Activated CD8-positive, alpha-beta memory T cell treated with anti-CD3 and anti-CD28 coated beads, Interleukin-2, amount 50 U/mL, for 48 hours (primary cell): Measurements from ENCODE around the gene FN3KRP.
A peak's percentile ranks its signal among the peaks of the same experiment; 100 is the strongest.

ENCODE experiments used
- DNase-seq: peaks from one replicate; pipeline ENCODE4 v3.0.0-alpha.2; 2020

Gene FN3KRP

DNA sequence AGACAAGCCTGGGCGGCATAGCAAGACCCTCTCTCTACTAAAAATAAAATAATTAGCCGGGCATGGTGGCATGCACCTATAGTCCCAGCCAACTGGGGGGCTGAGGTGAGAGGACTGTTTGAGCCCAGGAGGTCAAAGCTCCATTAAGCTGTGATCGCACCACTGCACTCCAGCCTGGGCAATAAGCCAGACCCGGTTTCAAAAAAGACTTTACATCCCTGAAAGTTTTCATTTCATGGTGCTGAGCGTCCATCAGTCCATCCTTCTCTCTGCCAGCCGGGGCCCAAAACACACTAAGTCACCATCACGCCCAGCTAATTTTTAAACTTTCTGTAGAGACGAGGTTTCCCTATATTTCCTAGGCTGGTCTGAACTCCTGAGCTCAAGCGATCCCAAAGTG, 28.6 kb upstream of the FN3KRP start:
- DNase-seq: no peak

DNA sequence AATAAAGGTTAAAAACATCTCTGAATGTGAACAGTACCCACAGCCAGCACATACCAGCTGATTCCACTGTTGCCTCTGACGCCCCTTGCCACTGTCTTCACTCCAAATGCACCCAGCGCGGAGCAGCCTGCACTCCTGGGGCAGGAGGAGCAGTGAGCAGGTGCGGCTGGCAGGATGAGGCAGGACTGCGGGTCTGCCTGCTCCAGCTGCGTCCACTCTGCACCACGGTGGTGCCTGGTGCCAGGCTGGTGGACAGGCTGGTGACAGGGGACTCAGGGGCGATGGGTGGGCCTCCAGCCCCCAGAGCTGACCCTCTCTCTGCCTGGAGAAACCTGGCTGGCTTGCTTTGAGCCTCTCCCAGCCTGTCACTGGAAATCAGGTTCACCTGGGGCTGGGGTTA, 27.4 kb upstream of the FN3KRP start:
- DNase-seq: no peak

DNA sequence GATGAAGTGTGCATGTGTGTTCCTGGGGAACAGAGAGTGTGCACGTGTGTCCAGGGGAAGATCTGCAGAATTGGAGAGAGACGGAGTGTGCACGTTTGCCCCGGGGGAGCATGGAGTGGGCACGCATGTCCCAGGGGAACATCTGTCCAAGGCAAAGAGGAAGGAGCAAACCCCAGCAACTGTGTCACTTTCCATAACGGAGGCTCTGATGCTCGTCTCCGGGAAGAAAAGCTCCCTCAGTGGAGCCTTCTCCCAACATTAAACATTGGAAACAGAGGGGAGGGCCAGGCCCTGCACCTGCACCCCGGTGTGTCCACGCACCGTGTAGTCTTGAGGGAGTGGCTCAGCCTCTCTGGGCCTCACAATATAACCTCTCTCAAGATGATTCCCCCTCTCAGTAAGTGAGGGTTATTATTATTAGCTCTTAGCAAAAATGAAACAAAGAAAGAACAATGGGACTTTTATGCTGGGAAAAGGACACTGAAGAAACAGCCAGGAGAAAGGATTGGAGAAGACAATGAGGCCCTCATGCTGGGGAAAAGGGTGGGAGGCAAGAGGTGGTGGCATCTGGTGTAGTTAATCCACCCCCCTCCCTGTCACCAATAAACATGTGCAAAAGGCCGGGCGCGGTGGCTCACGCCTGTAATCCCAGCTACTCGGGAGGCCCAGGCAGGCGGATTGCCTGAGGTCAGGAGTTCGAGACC, 25.6 kb upstream of the FN3KRP start:
- no peak for DNase-seq

DNA sequence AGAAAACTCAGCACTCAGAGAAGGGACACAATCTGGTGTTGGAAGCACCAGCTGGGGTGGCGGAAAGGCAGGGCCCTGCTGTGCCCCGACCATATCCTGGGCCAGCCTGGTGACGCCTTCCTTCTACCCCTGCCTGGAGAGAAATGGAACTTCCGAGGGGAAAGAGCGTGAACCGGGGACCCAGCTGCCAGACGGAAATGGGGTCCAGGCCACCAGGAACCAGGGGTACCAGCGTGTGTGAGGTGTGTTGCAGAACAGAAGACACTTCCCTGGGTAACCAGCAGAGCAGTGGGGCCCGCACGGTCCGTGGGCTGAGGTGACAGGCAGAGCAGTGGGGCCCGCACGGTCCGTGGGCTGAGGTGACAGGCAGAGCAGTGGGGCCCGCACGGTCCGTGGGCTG, 24.8 kb upstream of the FN3KRP start:
- no peak for DNase-seq

DNA sequence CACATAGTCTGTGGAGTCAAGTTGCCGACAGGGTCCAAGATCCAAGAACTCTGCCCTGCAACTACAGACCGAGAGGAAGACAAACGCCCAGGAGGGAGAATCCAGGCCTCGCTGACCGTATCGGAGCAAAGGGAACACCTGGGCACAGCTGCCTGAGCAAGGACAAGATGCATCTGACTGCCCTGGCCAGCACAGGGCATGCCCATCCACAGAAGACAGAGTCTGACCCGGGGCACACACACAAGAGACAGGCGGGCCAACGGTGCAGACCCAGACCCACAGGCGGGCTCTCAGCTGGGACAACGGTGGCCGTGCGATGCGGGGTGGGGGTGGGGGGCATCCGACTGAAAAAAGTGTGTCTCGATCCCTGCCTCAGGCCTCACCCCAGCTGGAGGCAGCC, 24.2 kb upstream of the FN3KRP start:
- no peak for DNase-seq

DNA sequence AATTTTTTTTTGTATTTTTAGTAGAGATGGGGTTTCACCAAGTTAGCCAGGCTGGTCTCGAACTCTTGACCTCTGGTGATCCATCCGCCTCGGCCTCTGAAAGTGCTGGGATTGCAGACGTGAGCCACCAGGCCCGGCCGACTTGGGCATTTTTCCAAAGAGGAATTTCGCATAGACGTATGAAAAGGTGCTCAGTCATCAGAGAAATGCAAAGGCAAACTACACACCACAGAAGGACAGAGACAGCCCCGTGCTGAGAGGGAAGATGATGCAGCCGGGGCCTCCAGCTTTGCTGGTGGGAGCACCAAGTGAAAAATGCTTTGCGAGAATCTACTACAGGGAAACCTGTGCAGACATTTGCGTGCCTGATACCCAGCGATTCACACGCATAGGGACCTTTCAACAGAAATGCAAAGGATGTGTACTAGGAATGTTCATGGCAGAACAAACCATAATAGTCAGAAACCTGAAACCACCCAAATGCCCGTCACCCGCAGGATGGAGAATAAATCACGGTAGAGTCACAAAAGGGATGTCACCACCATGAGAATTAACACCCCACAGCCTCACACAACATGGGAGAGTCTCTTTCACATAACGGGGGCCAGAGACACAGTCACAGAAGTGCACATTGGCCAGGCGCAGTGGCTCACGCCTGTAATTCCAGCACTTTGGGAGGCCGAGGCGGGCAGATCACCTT, 23.2 kb upstream of the FN3KRP start:
- no peak for DNase-seq

DNA sequence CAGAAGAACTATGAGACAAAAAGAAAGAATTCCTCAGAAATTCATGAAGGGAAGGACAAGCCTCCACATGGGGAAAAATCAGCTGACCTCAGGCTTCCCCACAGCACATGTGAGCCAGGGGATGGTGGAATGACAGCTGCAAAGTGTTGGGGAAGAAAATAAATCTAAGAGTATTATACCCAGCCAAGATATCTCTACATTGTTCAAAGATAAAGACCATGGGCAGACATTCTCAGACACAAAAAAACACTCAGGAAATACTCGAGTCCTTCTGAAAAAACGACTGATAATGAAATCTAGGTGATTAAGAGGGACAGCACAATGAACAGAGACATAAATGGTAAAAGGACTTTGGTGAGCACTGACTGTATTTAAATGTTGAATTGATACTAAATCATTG, 21.9 kb upstream of the FN3KRP start:
- no peak for DNase-seq

DNA sequence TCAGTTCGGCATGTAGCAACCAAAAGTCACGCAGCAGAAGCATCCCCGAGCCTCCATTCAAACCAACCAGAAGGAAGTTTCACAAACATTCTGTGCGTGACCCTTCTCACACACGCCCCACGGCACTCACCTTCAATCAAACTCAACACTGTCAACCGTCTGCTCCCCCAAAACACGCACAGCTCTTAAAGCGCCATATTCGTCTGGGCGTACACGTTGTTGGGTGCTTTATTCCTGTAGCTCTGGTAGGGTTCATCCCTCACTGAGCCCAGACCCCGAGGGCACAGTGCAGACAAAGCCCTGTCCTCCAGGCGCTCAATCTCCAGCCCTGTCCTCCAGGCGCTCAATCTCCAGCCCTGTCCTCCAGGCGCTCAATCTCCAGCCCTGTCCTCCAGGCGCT, 20.2 kb upstream of the FN3KRP start:
- no peak for DNase-seq

DNA sequence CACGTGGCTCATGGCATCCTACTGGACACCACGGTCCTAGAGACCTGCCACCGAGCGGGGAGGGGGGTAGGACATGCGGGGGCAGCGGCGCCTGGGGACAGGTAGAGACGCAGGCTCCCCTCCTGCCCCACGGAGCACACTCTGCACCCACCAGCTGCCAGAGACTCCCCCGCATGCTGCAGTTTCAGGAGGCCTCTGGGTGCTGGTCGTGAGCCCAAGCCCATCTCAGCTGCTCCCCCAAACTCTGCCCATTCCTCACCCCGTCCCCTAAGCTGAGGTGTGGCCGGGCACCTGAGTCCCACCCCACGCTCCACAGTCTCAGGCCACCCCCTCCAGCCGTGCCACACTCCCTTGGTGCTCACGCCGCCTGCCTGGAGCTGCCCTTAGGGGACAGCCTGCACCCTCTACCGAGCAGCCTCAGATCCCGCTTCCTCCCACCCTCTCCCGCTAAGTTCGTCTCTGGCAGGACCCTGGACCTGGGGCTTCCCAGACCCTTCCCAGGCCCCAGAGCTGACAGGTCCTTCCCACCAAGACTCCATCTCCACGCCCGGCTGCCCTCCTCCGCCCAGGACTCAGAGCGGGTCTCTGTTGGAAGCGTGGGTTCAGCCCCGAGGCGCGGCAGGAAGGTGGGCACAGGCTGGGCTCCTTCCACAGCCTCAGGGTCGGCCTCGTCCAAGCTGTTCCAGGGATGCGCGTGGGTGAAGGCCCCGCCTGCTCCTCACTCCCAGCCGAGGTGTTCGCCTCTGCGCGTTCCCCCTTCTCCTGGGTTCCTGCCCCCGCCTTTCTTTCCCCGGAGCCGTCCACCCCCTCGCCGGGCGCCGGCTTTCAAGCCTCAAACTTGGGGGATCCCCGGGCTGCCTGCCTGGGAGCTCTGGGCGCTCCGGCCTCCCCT, 19.3 kb upstream of the FN3KRP start:
- no peak for DNase-seq

DNA sequence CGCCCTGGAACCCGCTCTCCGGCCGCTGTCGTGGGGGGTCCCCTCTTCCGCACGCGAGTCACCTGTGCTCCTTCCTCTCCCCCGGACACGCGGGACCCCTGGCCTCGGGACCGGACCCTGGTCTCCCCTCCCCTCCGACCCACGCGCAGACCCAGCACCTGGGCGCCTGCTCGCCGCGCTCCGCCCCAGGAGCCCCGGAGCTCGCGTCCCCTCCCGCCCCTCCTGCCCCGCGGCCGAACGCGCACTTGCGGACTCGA, 18.8 kb upstream of the FN3KRP start:
- DNase-seq: peak; percentile 61

DNA sequence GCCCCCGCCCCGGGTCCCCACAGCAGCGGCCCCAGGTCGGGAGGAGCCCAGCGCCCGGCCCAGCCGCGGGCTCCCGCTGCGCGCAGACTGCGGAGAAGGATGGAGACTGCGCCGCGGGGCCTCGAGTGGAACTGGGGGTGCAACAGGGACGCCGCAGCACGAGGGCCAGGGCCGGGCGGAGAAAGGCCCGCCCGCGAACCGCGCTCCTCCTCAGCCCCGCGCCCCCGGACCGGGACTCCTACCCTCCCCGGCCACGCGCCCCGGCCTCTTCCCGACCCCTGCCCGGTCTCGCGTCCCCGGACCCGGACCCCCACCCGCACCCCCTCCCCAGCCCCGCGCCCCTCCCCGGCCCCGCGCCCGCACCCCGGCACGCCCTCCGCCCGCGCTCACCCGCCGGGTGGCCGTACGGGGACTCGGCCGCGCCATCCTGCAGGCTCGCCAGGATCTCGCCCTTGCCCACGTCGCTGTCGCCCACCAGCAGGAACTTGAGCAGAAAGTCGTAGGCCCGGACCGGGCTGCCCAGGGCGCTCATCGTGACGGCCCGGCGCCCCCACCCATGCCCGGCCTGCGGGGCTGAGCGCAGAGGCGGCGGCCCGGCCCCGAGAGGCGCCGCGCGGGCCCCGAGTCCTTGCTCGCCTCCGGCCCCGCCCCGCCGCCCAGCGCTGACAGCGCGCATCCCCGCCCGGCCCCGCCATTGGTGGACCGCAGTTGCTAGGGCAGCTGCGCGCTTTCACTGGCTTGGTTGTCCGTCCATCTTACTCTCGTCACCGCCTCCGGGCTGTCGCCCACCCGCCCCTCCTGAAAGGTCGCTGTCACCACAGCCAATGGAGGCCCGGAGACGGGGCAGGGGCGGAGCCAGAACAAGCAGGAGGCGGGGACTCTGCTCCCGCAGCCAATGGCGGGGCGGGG, 18.2 kb upstream of the FN3KRP start, which contains the start of gene RAB40B:
Gene RAB40B, minus strand, starts transcription at position 634 of the 909 bp plus-strand sequence. Its CDS starts 102 bp downstream, at position 532.
- peak; percentile 97 for DNase-seq

DNA sequence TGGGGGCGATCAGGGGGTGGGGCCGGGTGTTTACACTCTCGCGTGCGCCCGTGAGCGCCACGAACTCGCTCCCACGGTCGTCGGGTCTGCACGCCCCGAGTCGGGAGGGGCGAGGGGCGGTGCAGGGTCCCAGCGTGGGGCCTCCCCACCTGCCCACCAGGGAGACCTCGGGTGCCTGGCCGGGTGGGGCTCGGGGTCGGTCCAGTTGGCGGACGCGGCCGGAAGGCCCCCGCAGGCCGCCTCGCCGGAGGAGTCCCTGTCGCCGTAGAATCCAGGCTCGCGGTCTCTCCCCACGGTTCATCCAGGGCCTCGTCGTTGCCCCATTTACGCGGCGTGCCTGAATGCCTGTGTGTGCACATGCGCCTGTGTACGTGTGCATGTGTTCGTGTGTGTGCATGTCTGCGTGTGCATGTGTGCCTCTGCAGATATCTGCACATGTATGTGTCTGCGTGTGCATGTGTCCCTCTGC, 17.5 kb upstream of the FN3KRP start:
- no peak for DNase-seq

DNA sequence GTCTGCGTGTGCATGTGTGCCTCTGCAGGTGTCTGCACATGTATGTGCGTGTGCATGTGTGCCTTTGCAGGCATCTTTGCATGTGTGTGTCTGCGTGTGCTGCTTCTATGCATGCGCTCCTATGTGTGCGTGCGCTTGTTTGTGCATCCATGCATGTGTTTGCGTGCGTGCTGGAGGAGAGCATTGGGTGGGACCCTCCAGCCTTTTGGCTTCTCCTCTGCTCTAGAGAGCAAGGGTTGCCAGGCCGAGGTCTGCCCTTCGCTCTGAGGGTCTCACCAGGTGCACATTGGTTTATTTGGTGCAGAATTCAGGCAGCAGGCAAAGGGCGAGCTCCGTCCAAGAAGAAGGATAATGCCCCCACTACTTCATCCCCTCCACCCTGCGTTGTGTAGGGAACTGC, 17.0 kb upstream of the FN3KRP start:
- DNase-seq: no peak

DNA sequence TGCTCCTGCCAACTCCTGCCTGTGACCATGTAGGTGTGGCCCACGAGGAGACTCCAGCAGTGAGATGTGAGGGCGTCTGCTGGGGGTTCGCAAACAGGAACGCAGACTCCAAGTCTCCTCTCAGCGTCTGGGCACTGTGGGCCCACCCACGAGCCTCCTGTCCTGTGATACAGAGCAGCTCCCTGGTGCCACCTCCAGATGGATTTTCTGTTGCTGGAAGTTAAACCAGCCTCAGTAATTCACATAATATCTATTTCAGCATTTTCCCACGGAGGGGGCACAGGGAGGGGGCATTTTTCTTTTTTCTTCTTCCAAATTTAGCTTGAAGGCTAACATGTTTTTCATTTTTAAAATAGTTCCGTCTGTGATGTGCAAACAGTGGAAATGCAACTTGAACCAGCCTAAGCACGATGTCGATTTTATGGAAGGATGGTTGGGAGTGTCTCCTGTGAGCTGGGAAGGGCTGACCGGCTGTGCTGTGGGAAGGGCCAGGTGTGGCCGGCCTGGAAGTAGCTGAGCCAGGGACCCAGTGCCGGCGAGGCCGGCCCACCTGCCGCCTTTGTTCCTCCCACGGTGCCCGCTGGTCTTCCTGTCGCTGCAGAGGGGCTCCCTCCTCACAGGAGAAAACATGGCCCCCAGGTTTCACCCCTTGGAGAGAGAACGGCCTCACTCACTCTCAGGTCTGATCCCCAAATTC, 14.1 kb upstream of the FN3KRP start:
- no peak for DNase-seq

DNA sequence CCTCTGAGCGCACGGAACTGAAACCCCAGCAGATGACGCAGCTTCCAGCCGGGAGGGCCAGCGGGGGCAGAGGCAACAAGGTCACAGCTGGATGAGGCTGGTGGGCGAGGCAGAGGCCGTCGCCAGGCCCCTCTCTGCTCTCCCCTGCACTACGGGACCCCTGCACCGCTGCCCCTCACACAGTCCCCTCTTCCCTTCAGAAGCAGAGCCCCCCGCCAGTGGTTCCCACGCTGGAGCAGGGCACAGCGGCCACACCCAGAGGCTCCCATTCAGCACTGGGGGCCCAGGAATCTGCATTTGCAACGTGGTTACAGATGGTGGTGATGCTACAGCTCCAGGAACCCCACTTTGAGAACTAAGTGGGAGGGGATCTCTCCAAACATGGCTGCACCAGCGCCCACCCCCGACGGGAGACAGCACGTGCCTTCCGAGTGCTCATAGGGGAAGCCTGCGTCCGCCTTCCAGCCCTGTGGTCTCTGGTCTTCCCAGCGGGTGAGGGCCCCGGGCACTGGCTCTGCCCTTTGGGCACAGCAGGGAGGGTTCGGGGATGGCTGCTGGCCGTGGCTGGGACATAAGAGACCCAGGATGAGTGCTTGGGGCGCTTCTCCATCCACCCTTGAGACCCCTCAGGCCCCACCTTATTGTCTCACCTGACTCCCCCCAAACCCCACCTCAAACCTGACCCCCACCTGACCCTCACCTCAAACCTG, 13.3 kb upstream of the FN3KRP start:
- no peak for DNase-seq

DNA sequence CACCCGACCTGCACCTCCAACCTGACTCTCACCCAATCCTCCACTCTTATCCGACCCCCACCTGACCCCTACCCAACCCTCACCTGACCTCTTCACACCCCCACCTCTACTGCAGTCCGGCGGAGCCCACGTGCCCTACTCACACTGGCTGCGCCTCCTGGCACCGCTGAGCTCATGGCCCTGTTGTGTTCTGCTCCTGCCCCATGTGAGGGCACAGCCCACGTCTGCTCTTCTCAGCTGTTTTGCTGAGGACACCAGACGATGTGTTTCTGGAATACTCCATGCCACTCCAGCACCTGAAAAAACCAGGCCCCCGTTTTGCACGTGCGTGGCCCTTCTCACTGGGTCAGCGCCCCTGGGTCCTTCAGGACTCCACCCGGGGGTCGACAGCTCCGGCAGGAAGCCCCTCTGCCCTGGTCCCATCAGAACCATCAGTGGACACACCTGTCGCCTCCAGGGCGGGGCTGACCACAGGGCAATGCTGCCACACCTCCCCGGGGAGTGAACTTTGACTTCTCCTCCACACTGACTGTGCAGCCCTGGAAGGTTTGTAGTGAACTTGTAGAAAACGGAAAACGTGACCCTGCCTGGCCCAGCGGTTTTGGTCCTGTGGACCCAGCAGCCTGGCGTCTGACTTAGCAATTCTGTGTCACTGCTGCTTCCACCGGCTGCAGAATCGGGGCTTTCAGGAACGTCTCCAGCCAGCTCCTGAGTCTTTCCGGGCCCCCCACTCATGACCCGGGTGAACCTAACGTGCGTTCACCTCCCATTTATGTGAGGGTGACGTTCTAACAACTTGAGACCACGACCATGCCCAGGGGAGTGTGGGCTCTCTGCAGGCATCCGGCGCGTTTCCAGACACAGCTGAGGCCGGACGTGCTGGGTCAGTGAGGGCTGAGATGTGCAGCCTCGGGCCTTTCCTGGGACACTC, 12.3 kb upstream of the FN3KRP start:
- DNase-seq: no peak

DNA sequence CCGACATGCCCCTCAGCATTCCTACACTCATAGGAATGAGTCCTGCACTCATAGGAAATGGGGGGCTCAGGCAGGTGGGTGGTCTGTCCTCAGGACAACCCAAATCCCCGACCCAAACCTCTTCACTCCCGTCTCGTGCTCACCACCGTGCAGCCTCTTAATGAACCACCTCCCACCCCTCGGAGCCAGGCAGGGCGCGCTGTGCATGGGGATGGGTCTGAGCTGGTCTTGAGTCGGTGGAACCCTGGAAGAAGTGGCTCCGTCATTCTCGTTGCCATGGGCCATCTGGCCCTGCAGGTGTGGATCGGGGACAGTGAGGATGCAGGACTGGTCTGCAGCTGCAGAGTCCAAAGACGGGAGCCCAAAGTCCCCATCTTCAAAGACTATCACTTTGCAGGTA, 11.6 kb upstream of the FN3KRP start:
- DNase-seq: no peak

DNA sequence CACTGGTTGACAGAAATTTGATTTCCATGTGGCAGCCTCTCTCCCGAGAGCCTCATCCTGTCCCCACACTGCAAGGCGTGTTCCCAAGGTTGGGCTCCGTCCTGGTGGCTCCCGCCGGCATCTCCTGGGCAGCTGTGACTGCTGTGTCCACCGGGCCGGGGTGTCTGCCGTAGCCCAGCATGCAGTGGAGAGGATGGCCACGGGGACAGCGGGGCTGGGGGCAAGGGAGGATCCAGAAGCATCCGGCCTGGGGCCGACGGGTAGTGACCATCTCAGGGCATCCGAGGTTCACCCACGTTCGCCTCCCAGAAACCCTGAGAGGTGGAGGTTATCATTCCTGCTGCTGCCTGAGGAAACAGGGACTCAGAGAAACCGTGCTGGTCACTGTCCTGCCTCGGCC, 10.8 kb upstream of the FN3KRP start:
- DNase-seq: no peak

DNA sequence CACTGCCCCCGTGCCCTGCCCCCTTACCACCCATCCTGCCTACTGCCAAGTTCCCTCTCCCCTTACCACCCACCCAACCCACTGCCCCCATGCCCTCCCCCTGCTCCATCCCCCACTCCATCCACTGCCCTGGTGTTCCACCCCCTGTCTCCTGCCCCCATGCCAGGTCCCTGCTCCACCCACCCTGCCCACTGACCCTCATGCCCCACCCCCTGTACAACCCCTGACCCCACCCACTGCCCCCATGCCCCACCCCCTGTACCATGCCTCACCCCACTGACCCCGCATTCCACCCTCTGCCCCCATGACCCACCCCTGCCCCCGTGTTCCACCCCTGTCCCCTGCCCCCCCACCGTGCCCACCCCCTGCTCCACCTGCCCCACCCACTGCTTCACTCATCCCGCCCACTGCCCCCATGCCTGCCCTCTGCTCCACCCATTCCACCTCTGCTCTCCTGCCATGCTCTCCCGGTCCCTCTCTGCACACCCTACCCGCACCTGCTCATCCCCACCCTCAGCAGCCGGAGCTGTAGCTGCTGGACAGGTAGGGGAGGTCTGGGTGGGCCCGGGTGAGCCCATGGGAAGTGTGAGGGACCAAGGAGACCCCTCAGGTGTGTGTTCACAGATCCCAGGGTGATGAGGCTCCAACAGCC, 7.4 kb upstream of the FN3KRP start:
- no peak for DNase-seq
